Activated CD4-positive, alpha-beta T cell treated with anti-CD3 and anti-CD28 coated beads, Interleukin-2, amount 50 U/mL, for 4 hours (primary cell): ENCODE data around the gene VMAC.
"Not testable (repeated sequence)": the region's sequence is repeated elsewhere in the genome, so short reads cannot be mapped to it uniquely, and the experiment has no call there.

Experiments used
- DNase-seq, 2 experiments: peaks; one replicate each; pipeline ENCODE4 v3.0.0-alpha.2; 2020

The VMAC gene

DNA sequence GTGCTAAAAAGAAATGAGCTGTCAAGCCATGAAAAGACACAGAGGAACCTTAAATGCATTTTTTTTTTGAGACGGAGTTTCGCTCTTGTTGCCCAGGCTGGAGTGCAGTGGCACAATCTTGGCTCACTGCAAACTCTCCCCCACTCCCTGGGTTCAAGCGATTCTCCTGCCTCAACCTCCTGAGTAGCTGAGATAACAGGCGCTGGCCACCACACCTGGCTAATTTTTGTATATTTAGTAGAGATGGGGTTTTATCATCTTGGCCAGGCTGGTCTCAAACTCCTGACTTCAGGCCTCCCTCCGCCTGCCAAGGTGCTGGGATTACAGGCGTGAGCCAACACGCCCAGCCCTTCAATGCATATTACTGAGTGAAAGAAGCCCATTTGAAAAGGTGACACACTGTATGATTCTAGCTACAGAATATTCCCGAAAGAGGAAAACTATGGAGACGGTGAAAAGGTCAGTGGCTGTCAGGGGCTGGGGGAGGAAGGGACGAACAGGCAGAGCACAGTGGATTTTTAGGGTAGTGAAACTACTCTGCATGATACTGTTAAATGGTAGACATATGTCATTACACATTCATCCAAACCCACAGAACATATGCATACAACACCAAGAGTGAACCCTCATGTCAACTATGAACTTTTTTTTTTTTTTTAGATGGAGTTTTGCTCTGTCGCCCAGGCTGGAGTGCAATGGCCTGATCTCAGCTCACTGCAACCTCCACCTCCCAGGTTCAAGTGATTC lies 20.4 kb upstream of the VMAC start:
- not testable (repeated sequence) for DNase-seq

DNA sequence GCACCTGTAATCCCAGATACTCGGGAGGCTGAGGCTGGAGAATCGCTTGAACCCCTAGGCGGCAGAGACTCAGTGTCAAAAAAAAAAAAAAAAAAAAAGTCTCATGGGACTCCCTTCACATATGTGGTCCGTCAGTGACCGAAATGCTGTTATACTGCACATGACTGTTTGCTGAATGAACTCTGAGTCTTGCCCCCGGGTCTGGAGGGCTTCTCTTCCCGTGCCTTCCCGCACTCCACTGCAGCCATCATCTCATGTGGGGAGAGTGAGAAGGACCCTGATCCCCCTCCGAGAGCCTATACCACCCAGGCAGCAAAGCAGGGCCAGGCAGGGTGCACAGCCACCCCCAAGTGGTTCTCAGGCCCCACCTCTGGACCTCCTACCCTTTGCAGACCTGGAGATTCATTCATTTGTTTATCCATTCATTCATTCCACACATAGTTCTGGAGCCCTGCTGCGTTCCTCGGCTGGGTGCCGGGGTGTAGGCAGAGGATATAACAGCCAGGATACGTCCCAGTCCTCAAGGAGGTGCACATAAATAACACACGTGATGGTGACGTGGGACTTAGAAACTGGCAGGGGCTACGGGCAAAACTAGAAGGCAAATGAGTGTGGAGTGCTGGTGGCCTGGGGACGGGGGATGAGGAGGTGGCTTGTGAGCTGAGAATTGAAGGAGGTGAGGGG lies 15.2 kb upstream of the VMAC start:
- DNase-seq = no peak

DNA sequence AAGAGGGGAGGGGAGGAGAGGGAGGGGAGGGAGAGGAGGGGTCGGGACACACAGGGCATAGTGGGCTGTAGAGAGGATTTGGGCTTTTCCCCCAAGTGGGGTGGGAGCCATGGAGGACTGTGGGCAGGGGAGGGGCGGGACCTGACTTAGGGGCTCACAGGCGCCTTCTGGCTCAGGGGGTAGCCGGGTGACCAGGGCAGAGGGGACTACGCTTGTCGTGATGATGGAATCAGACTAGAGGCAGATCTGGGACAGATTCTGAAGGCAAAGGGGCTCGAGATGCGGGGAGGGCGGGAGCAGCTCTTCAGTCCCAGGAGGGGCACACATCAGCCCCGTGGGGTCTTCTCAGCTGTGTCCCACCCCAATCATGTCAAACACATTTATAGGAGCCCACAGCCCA lies 14.6 kb upstream of the VMAC start:
- DNase-seq = no peak

DNA sequence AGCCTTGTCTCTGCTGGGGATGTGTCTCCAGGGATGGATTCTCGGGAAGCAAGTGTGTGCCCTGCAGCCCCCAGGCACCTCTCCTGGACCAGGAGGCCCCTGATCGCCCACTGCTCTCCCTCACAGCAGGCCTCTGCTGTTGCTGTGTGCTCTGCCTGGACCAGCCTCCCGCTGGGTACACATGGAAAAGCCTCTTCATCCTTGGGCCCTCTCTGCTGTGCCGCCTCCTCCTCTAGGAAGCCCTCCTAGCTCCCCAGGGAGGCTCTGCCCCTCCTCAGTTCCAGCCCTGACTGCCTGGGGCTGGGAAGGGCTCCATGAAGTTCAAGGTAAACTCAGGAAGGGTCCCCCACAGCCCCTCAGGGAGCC lies 13.1 kb upstream of the VMAC start:
- no peak for DNase-seq

DNA sequence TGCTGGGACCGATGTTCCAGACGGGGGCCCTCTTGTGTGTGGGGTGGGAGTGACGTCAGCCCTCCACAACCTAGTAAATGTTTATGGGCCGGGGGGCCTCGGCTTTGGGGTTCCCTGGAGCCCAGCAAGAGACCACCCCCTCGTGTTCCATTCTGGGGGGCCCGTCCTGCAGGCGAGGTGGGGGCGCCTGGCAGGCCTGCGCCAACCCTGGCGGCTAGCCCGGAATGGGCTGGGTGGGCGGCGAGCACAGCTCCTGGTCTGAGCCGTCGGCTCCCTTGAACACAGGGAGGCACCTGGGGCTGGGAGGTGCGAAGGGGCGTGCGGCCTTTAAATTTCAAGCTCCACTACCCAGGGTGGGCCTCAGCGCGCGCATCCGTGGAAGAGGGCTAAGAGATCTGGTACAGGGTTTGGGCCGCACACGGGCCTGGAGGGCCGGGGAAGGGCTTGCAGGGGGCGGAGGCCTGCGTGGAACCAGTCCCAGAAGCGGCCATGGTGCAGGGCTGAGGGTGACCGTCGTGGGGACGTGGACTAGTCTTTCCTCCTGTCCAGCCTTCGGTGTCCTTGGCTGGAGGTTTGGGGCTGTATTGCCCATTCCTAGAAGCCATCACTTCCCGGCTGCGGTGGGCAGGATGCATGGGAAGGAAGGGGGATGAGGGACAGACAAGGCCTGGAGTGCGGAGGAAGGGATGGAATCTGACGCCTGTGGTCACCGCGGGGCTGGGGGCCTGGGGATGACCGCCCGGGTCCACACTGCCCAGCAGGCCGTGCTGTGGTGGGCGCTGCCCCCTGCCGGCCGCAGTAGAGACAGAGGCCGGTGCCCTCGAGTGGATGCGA lies 12.5 kb upstream of the VMAC start:
- DNase-seq = no peak

DNA sequence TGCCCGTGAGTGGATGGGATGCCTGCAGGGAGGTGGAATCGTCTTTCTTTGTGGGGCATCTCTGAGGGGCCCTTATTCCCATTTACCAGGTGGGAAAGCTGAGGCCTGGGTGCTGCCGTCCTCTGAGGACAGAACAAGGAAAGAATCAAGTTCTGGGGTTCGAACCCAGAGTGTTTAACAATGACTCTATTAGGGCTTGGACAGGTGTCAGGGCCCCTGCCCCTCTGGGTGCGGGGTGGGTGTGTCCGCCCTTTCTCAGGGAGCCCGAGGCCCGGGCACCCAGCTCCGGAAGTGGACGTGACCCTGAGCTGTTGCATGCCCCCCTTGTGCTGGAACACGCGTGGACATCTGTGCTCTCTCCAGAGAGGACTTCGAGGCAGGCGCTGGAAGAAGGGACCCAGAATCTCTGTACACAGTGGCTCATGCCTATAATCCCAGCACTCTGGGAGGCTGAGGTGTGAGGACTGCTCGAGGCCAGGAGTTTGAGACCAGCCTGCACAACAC lies 11.8 kb upstream of the VMAC start:
- no peak for DNase-seq

DNA sequence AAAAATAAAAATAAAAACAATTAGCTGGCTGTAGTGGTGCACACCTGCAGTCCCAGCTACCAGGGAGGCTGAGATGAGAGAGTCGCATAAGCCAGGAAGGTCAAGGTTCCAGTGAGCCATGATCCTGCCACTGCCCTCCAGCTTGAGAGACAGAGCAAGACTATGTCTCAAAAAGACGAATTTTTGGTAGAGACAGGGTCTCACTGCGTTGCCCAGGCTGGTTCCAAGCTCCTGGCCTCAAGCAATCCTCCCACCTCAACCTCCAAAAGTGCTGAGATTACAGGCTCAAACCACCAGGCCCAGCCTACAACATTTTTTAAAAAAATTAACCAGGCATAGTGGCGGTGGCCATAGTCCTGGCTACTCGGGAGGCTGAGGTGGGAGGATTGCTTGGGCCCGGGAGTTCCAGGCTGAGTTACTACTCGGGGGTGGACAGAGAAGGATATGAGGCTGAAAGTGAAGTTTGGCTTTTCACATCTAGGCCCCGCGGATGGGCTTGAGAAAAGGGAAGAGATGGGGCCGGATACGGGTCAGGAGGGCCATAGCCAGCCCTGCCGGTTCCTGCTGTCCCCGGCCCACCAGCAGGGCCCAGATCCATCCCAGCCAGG lies 11.3 kb upstream of the VMAC start:
- no peak for DNase-seq

DNA sequence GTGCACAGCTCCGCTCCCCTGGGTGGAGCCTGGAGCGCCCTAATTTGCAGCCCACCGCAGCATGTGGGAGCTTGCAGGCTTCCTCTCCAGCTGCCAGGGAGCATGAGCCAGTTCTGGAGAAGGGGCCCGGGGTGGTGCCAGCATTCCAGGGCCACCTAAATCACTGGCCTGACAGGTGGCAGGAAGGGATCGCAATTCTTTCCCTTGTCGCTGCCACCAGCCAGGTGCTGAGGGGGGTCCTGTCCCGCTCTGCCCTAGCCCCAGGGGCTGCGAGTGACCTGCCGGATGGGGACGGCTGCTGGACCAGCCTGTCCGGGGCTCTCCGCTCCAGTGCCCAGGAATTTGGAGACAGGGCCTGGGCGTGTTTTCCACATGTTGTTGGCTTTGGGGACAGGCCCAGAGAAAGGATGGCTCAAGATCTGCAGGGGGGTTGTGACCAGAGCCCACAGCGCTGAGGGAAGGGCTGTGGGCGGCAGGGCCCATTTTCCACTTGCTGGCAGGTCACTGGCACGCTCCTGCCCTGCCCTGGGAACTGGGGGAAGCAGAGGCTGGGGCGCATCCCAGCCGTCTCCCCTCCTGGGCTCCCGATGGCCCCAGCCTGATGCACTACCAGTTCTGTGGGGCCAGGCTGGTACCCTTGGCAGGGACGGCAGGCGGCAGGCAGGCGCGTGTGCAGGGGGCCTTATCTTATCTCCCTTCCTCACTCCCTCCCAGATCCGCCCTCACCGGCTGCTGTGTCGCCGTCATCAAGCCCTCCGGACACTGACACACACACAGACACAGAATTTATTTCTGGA lies 10.6 kb upstream of the VMAC start:
- no peak for DNase-seq

DNA sequence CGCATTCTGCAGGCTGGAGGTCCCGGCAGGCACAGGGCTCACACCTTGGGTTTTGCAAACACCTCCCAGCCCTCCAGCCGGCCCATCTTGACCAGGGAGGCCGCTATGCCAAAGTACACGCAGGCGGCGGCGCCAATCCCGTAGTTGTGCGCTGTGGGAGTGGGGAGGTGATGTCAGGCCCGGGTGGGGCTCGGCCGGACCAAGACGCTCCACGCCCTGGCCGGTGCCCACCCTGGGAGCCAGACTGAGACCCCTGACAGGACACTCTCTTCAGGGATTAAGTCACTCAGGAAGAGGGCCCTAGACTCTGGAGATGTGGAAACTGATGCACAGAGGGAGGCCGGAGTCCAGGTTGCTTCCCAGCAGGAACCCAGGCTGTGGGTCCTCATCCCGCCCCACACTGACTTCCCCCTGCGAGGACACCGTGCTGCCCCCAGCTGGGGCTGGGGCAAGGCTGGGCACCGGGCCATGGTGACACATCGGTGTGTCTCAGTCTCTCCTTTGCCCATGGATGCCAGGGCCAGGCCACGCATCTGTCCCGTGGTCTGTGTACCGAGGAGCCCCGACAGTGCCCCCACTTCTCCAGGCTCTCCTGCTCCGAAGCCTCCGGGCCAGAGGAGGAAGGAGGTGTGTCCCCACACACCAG lies 9.8 kb upstream of the VMAC start:
- no peak for DNase-seq

DNA sequence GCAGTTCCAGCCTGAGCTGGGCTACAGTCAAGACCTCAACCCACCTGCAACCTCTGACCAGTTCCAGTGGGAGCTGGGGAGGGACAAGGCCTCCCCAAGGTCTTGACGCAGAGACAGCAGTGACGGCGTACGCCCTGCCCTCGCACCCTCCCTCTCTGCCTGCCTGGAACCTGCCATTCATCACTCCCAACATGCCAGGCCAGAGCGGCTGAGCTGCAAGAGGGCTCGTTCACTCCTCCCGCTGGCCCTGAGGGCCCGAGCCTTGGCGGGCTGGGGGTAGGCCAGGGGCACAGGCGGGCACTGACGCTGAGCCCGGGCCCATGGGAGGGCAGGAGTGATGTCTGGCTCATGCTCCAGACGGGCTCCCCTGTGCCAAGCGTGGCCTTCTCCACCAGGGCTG lies 9.3 kb upstream of the VMAC start:
- no peak for DNase-seq

DNA sequence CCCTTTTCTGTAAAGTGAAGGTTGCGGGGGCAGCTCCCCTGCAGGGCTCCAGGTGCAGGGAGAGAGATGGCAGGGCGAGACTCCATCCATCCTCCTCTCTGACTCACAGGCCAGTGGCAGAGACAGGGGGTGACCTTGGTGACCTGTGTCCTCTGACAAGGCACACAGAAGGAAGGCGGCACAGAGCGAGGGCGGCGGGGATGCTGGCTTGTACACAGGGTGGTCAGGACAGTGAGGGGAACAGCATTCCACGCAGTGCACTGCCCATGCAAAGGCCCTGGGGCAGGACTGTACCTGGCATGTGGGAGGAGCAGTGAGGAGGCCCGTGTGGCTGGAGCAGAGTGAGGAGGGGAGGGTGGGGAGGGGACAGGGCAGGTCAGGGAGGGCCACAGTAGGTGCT lies 8.8 kb upstream of the VMAC start:
- no peak for DNase-seq

DNA sequence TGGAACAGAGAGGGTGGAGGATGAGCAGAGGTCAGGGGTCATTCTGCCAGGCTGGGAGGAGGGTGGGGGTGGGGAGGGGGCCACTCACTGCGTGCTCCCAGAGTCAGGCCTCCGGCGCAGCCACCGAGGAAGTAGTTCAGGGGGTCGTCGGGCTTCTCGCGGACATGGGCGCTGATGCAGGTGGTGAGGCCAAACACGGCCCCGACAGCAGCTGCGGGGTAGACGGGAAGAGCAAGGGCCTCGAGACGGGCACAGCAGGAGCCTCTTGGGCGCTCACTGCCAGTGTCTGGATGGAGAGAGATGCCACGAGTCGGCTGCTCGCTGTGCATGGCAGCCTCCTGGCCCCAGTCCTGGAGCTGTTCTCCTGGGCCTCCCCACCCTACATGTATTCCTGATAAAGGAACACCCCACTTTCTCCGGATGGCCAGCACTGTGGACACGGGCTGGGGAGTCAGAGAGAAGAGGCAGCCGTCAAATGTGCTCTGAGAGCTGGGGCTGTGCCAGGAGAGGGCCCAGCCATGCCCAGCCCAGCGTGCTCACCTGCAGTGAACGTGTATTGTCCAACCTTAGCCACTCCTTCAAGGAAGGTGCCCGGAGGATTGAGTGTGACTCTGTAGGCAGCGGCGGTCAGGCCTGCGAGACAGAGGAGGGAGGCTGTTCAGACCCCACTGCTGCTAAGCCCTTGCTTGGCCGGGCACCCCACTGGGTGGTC lies 8.2 kb upstream of the VMAC start:
- DNase-seq = no peak

DNA sequence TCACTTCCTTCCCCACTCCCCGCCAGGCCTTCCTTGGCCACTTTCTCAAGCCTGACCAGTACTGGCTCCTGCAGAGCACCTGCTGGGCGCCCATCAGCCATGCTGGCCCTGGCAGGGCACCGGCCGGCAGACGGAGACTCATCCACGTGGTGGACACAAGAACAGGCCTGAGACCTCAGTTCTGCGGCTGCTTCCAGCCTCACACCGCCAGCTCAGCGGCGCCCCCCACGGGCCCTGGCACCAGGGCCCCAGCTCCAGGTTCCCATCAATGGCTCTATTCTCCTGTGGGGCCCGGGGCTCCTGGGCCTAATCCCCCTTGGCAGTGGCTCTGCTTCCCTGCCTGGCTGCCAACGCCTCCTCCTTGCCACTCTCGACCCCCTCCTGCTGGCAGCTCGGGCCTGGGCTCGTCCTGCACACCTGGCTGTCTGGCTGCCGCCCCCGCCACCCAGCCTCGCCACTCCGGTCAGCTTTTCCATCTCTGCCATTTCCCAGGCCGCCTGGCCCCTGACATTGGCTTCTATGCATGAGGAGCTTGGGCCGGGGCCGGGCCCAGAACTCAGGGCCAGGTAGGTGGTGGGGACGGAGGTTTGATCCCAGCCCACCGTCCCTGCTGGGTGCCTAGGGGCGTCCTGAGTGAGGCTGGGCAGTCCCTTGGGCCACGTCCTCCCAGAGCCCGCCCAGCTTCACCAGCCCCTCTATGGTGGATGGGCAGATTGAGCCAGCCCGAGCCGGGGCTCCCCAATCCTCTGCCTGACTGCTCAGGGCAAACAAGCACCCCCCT lies 7.3 kb upstream of the VMAC start:
- no peak for DNase-seq

DNA sequence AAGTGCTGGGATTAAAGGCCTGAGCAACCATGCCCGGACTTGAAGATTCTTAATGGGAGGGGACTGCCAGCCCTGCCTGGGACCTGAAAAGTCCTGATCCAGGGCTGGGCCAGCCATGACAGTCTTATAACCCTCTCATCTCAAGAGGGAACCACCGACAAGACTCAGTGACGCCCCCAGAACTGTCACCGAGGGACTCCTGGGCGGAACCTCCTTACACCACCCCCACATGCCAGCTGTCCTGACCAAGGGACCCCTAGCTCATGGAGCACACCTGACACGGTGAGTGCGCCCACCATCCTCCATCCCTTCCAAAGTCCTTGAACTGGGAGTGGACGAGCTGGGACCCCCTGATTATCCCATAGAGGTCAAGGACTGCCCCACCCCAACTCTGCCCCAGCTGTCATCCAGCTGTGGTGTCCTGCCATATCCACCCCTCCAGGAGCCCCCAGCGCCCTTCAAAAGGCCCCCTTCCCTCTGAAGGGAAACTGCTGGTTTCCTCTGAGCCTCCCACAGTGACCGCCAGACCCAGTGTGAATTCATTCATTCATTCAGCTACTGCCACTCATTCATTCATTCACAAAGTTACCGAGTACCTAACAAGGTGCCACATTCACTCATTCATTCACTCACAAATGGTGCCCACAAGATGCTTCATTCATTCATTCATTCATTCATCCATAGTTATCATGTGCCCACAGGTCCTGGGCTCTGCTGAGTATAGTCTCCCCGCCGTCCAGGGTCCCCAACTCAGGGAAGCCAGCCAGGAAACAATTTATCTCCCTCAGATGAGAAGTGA lies 4.7 kb upstream of the VMAC start:
- DNase-seq = no peak

DNA sequence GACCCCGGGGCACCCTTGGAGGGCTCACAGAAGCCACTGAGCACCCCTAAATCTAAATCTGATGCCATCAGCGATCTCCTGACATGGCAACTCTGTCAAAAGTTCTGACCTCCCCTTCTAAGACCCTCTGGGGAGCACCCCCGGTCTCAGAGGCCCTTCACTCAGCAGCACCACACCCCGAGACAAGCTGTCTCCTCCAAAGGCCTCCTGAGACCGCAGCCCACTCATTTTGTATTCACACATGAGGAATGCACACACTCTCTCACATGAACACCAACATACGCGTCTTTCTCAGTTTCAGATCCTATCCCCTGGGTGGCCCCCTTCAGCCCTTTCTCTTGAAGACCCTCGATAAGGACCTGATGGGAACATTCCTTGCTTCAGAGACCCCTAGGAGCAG lies 3.7 kb upstream of the VMAC start:
- no peak for DNase-seq

DNA sequence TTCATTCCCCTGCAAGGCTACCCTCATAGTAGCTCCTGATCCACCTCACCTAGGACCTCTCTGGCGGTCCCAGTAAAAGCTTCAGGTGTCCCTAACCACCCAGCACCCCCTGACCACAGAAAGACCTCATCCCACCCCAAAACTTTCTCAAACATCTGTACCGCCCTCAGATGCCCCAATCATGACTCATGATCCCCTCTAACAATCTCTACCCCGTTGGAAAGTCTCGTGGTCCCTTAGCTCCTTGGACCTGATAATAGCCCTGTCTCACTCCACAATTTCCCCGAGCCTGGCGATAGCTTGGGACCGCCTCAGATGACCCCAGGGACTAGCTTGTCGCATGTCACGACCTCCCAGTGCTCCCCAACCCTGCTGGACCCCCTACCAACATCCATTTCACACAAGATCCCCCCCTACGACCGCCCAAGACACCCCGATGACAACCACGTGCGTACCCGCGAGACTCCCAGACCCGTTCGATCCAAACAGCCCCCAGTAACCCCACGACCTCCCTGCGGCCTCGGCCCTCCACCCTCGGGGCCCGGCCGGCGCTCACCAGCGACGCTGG lies 1.5 kb upstream of the VMAC start:
- DNase-seq = no peak

DNA sequence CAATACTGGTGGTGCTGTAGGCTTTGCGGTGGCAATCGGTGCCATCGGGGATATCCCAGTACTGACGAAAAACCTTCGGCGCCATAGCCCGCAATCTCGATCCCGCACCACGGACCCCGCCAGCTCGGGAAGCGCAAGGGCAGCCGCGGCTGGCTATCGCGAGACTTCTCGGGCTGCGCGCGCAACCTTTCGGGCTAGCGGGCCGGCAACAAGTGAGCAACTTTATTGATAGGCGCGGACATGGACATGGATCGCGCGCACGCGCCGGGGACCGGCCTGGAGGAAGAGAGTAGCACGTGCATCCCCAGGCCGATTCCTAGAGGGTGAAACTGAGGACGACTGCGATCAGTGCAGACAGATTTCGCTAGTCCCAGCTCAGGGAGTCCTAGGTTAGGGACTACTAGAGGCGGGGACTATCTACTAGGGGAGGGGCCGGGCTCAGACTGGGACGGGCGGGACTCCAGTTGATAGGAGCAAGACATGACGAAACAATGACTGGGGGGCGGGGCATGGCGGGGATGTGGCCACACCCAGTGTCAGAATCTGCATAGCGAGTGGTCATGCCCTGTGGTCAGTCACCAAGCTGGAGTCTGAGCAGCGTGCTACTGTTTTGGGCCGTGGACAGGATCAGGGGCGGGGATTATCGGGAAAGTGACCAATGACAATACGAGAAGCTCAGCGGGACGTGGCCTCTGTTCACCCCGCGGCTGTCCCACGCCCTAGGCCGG lies 884 bp upstream of the VMAC start, which contains the start of gene NDUFA11:
NDUFA11 (minus strand) TSS at position 167 of the 728 bp plus-strand sequence; CDS start at position 85, 82 bp downstream.
- DNase-seq = peak; percentile 97

DNA sequence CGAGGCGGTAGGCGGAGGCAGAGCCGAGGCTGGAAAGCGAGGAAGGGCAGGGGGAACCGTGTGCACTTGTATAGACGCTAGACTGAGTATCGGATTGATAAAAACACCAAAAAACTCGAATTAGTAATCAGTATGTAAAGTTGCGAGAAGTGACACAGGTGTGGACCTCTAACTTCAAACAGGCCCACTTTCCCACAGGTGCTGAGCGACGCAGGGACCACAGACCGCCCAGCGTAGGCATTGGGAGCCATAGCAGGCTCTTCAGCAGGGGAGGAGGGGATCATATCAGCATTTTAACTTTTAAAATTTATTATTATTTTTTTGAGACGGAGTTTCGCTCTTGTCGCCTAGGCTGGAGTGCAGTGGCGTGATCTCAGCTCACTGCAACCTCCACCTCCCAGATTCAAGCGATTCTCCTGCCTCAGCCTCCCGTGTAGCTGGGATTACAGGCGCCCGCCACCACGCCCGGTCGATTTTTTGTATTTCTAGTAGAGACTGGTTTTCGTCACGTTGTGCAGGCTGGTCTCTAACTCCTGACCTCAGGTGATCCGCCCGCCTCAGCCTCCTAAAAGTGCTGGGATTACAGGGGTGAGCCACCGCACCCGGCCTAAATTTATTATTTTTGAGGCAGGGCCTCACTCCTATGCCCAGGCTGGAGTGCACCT lies 574 bp downstream of the VMAC start:
- no peak for DNase-seq
